ENCODE measurements around the gene C18orf32.

DNA sequence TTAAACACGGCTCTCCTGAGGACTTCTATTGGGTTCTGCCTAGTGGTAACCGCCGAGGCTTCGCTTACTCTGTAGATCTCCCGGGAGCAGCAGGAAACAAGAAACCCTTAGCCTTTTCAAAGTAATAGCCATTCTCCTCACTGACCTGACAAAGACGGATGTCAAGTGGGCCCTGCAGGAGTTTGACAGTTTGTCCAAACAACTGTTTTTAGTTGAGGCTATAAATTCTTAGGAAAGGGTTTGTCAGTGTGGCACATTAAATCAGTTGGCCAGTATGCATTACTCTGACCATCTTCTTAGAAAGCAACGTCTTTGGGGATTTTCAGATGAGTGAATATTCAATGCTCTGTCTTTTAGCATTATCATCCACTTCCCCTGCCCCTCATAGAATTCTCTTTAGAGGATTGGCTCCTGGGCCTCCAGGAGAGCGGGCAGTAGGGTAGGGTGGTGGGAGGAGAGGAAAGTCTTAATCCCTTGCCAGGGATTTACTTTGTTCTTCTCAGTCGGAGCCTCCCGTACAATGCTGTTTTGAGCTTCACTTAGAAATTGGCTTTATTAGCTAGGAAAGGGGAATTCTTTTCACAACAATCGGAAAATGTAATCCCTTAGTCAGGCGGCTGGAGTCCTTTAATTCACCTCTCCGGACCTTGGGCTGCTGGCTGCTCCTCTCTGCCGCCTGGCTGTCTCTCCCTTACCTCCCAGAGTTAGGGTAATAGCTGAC, 13.3 kb upstream of the C18orf32 start:
- TF ChIP-seq, protein P1, sequence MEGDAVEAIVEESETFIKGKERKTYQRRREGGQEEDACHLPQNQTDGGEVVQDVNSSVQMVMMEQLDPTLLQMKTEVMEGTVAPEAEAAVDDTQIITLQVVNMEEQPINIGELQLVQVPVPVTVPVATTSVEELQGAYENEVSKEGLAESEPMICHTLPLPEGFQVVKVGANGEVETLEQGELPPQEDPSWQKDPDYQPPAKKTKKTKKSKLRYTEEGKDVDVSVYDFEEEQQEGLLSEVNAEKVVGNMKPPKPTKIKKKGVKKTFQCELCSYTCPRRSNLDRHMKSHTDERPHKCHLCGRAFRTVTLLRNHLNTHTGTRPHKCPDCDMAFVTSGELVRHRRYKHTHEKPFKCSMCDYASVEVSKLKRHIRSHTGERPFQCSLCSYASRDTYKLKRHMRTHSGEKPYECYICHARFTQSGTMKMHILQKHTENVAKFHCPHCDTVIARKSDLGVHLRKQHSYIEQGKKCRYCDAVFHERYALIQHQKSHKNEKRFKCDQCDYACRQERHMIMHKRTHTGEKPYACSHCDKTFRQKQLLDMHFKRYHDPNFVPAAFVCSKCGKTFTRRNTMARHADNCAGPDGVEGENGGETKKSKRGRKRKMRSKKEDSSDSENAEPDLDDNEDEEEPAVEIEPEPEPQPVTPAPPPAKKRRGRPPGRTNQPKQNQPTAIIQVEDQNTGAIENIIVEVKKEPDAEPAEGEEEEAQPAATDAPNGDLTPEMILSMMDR (IDR thresholded peaks at IDR 0.05): no peak
- TF ChIP-seq POLR2A (IDR thresholded peaks at IDR 0.05): no peak
